Measurements from ENCODE around the gene RAX. TPM values are rescaled to one million over a fixed set of nuclear protein-coding genes. Genes with fewer than 3 reads are reported as not detected.

RAX gene
- polyA plus RNA-seq, 1 donor (not counting 4 experiments of a cell fraction or from before 2014, with no cell fraction given) = not detected

DNA sequence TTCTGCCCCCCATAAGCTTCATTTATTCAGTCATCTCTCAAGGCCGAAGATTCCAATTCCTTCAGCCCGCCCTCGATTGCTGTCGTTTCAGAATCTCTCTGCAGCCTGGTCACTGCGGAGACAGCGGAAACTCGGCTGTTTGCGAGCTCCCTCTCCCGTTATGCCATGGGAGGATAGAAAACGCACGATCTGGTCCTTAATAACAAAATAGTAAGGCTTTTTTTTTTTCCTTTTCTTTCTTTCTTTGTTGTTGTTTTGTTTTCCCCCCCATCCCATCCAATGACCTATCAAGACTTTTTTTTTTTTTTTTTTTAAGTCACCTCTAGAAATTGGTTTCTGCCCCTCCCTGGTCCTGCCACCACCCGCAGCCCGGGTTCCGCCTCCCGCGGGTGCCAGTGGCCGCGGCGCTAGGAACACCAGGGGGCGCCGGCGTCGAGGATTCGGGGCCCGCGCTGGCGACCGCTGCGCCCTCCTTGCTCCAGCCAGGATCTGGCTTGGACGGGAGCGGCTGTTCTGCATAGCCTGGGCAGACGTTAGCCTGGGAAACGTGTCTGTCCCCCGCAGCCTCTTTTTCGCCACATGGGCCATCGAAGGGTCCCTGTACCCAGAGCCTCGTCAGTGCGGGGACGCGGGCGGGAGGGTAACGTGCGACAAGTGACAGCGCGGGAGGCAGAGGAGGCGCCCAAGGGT, 35.1 kb upstream of the RAX start:
- Histone ChIP-seq H3K4me3 (ENCODE audit: control insufficient read depth in 2 of 3, extremely low read depth in 1 of 3, insufficient read depth in 2 of 3, low read depth in 1 of 3, low read length in 3 of 3) (peak overlapping the region; percentile 4 to 38 (median 36)), H3K4me2 (ENCODE audit: control insufficient read depth, extremely low read depth, insufficient read depth, low read depth, low read length) (peak overlapping the region; percentile 74), H3K27ac (ENCODE audit: control insufficient read depth, insufficient read depth, low read length) (no peak overlapping the region), H3K36me3 (ENCODE audit: control insufficient read depth in 2 of 2, extremely low read depth in 1 of 2, insufficient read depth in 2 of 2, low read length in 2 of 2) (no peaks in the 10 kb centered on the region), H2AFZ (ENCODE audit: control insufficient read depth, low read length) (peak overlapping the region; percentile 69), H4K20me1 (ENCODE audit: control insufficient read depth, extremely low read depth, insufficient read depth, low read length) (no peaks in the 10 kb centered on the region), H3K9me1 (ENCODE audit: control insufficient read depth, extremely low read depth, insufficient read depth, low read length) (no peaks in the 10 kb centered on the region), H3K9ac (ENCODE audit: control insufficient read depth, extremely low read depth, insufficient read depth, low read length) (no peak overlapping the region), H3K9me3 (ENCODE audit: control insufficient read depth, low read depth, low read length) (no peaks in the 10 kb centered on the region), H3K27me3 (ENCODE audit: control insufficient read depth, extremely low read depth, insufficient read depth, low read length) (peaks cover 15% of the 10 kb centered on the region), H3K4me1 (ENCODE audit: control insufficient read depth, extremely low read depth, insufficient read depth, low read length) (no peaks in the 10 kb centered on the region), H3K79me2 (ENCODE audit: control insufficient read depth, insufficient read depth, low read length) (no peaks in the 10 kb centered on the region)
- dilution Hi-C loops (cut with MboI; ENCODE audit: extremely low pct_ligation_motif_present, low sequenced_read_pairs) = no loop called here
- DNase-seq (ENCODE audit: low read depth, low spot score) (no peak), FAIRE-seq (no peak)
- no peak for TF ChIP-seq EZH2 (IDR thresholded peaks at IDR 0.05; ENCODE audit: low read length)
- TF ChIP-seq, protein P1, sequence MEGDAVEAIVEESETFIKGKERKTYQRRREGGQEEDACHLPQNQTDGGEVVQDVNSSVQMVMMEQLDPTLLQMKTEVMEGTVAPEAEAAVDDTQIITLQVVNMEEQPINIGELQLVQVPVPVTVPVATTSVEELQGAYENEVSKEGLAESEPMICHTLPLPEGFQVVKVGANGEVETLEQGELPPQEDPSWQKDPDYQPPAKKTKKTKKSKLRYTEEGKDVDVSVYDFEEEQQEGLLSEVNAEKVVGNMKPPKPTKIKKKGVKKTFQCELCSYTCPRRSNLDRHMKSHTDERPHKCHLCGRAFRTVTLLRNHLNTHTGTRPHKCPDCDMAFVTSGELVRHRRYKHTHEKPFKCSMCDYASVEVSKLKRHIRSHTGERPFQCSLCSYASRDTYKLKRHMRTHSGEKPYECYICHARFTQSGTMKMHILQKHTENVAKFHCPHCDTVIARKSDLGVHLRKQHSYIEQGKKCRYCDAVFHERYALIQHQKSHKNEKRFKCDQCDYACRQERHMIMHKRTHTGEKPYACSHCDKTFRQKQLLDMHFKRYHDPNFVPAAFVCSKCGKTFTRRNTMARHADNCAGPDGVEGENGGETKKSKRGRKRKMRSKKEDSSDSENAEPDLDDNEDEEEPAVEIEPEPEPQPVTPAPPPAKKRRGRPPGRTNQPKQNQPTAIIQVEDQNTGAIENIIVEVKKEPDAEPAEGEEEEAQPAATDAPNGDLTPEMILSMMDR (optimal IDR thresholded peaks at IDR 0.05 in 1 of 3, IDR thresholded peaks at IDR 0.05 in 1 of 3, conservative IDR thresholded peaks at IDR 0.05 in 1 of 3; ENCODE audit: extremely low read depth in 1 of 3, insufficient read depth in 2 of 3, low read length in 3 of 3) = peak in 2 of 3 experiments; percentile 78 to 86

GRCh38 chr18:59306640-59307039, 33.4 kb upstream of the RAX start:
- Histone ChIP-seq H2AFZ (ENCODE audit: control insufficient read depth, low read length) (no peak overlapping the region), H3K9ac (ENCODE audit: control insufficient read depth, extremely low read depth, insufficient read depth, low read length) (no peak overlapping the region), H3K36me3 (ENCODE audit: control insufficient read depth in 2 of 2, extremely low read depth in 1 of 2, insufficient read depth in 2 of 2, low read length in 2 of 2) (no peaks in the 10 kb centered on the region), H3K27ac (ENCODE audit: control insufficient read depth, insufficient read depth, low read length) (no peak overlapping the region), H3K9me3 (ENCODE audit: control insufficient read depth, low read depth, low read length) (no peaks in the 10 kb centered on the region), H3K4me3 (ENCODE audit: control insufficient read depth in 2 of 3, extremely low read depth in 1 of 3, insufficient read depth in 2 of 3, low read depth in 1 of 3, low read length in 3 of 3) (no peak overlapping the region), H4K20me1 (ENCODE audit: control insufficient read depth, extremely low read depth, insufficient read depth, low read length) (no peaks in the 10 kb centered on the region), H3K9me1 (ENCODE audit: control insufficient read depth, extremely low read depth, insufficient read depth, low read length) (no peaks in the 10 kb centered on the region), H3K79me2 (ENCODE audit: control insufficient read depth, insufficient read depth, low read length) (no peaks in the 10 kb centered on the region), H3K27me3 (ENCODE audit: control insufficient read depth, extremely low read depth, insufficient read depth, low read length) (peaks cover 15% of the 10 kb centered on the region), H3K4me2 (ENCODE audit: control insufficient read depth, extremely low read depth, insufficient read depth, low read depth, low read length) (no peak overlapping the region), H3K4me1 (ENCODE audit: control insufficient read depth, extremely low read depth, insufficient read depth, low read length) (no peaks in the 10 kb centered on the region)
- DNase-seq (ENCODE audit: low read depth, low spot score) = no peak
- no peak for TF ChIP-seq EZH2 (IDR thresholded peaks at IDR 0.05; ENCODE audit: low read length)
- TF ChIP-seq, protein P1 (optimal IDR thresholded peaks at IDR 0.05 in 1 of 3, IDR thresholded peaks at IDR 0.05 in 1 of 3, conservative IDR thresholded peaks at IDR 0.05 in 1 of 3; ENCODE audit: extremely low read depth in 1 of 3, insufficient read depth in 2 of 3, low read length in 3 of 3) = no peak
- dilution Hi-C loops (cut with MboI; ENCODE audit: extremely low pct_ligation_motif_present, low sequenced_read_pairs) = no loop called here
- FAIRE-seq = no peak

All from keratinocyte (primary cell).